HEK293 (cell line): ENCODE results near the gene SZT2.

Experiments used
- GFI1B ChIP-seq: fragments of 450-650 bp; formaldehyde crosslinking; IDR thresholded peaks from 2 replicates; pipeline ENCODE4 v1.5.1; 2016; ENCODE audit warnings: missing biosample characterization, missing genetic modification characterization
- HOXD13 ChIP-seq: sonication (generic); formaldehyde crosslinking; IDR thresholded peaks from 2 replicates; pipeline ENCODE4 v1.8.0; 2022; ENCODE audit warnings: missing genetic modification reagents, borderline replicate concordance
- IKZF3 ChIP-seq: fragments of 450-650 bp; IDR thresholded peaks from 2 replicates; pipeline ENCODE4 v1.5.0; 2018; ENCODE audit warnings: missing biosample characterization, mild to moderate bottlenecking, missing genetic modification characterization, moderate library complexity
- KLF16 ChIP-seq: fragments of 450-650 bp; formaldehyde crosslinking; IDR thresholded peaks from 2 replicates; pipeline ENCODE4 v1.5.1; 2017; ENCODE audit warnings: missing biosample characterization, missing genetic modification characterization
- MYNN ChIP-seq: fragments of 450-650 bp; formaldehyde crosslinking; IDR thresholded peaks from 2 replicates; pipeline ENCODE4 v1.5.1; 2016; ENCODE audit warnings: missing biosample characterization, missing genetic modification characterization, borderline replicate concordance
- PATZ1 ChIP-seq: fragments of 450-650 bp; formaldehyde crosslinking; IDR thresholded peaks from 2 replicates; pipeline ENCODE4 v1.5.1; 2016; ENCODE audit warnings: missing biosample characterization, missing genetic modification characterization
- PRDM10 ChIP-seq: fragments of 450-650 bp; formaldehyde crosslinking; IDR thresholded peaks from 2 replicates; pipeline ENCODE4 v1.5.1; 2016; ENCODE audit warnings: missing biosample characterization, missing genetic modification characterization
- SCRT2 ChIP-seq: fragments of 450-650 bp; formaldehyde crosslinking; IDR thresholded peaks from 2 replicates; pipeline ENCODE4 v1.5.1; 2016; ENCODE audit warnings: missing biosample characterization, missing genetic modification characterization
- TSHZ1 ChIP-seq: fragments of 450-650 bp; formaldehyde crosslinking; IDR thresholded peaks from 2 replicates; pipeline ENCODE4 v1.5.1; 2016; ENCODE audit warnings: missing biosample characterization, missing genetic modification characterization, borderline replicate concordance
- YY2 ChIP-seq: fragments of 450-650 bp; formaldehyde crosslinking; IDR thresholded peaks from 2 replicates; pipeline ENCODE4 v1.5.1; 2016; ENCODE audit warnings: missing biosample characterization, missing genetic modification characterization
- ZFP3 ChIP-seq: fragments of 450-650 bp; formaldehyde crosslinking; IDR thresholded peaks from 2 replicates; pipeline ENCODE4 v1.5.1; 2016; ENCODE audit warnings: low read depth, missing biosample characterization, missing genetic modification characterization
- ZFP37 ChIP-seq: fragments of 450-650 bp; formaldehyde crosslinking; IDR thresholded peaks from 2 replicates; pipeline ENCODE4 v1.5.1; 2016; ENCODE audit warnings: missing biosample characterization, missing genetic modification characterization
- ZNF175 ChIP-seq: fragments of 450-650 bp; formaldehyde crosslinking; IDR thresholded peaks from 2 replicates; pipeline ENCODE4 v1.5.1; 2016; ENCODE audit warnings: missing biosample characterization, missing genetic modification characterization
- ZNF221 ChIP-seq: fragments of 450-650 bp; formaldehyde crosslinking; IDR thresholded peaks from 2 replicates; pipeline ENCODE4 v1.5.1; 2017; ENCODE audit warnings: missing biosample characterization, missing genetic modification characterization, borderline replicate concordance
- ZNF24 ChIP-seq: fragments of 450-650 bp; formaldehyde crosslinking; IDR thresholded peaks from 2 replicates; pipeline ENCODE4 v1.5.1; 2016; ENCODE audit warnings: missing biosample characterization, missing genetic modification characterization
- ZNF311 ChIP-seq: fragments of 450-650 bp; formaldehyde crosslinking; IDR thresholded peaks from 2 replicates; pipeline ENCODE4 v1.5.1; 2017; ENCODE audit warnings: missing biosample characterization, missing genetic modification characterization, borderline replicate concordance
- ZNF501 ChIP-seq: fragments of 450-650 bp; formaldehyde crosslinking; IDR thresholded peaks from 2 replicates; pipeline ENCODE4 v1.5.1; 2016; ENCODE audit warnings: missing biosample characterization, missing genetic modification characterization
- ZNF544 ChIP-seq: fragments of 450-650 bp; formaldehyde crosslinking; IDR thresholded peaks from 2 replicates; pipeline ENCODE4 v1.5.0; 2017; ENCODE audit warnings: missing biosample characterization, missing genetic modification characterization
- ZNF585B ChIP-seq: fragments of 450-650 bp; formaldehyde crosslinking; IDR thresholded peaks from 2 replicates; pipeline ENCODE4 v1.5.1; 2016; ENCODE audit warnings: missing biosample characterization, missing genetic modification characterization
- ZNF610 ChIP-seq: fragments of 450-650 bp; formaldehyde crosslinking; IDR thresholded peaks from 2 replicates; pipeline ENCODE4 v1.5.1; 2016; ENCODE audit warnings: missing biosample characterization, missing genetic modification characterization, borderline replicate concordance
- ZNF623 ChIP-seq: fragments of 450-650 bp; formaldehyde crosslinking; IDR thresholded peaks from 2 replicates; pipeline ENCODE4 v1.5.1; 2016; ENCODE audit warnings: missing biosample characterization, missing genetic modification characterization
- ZNF747 ChIP-seq: fragments of 450-650 bp; formaldehyde crosslinking; IDR thresholded peaks from 2 replicates; pipeline ENCODE4 v1.5.1; 2016; ENCODE audit warnings: missing biosample characterization, missing genetic modification characterization
- ZNF791 ChIP-seq: fragments of 450-650 bp; formaldehyde crosslinking; IDR thresholded peaks from 2 replicates; pipeline ENCODE4 v1.5.1; 2016; ENCODE audit warnings: missing biosample characterization, missing genetic modification characterization
- ZNF792 ChIP-seq: fragments of 450-650 bp; formaldehyde crosslinking; IDR thresholded peaks from 2 replicates; pipeline ENCODE4 v1.5.1; 2016; ENCODE audit warnings: missing biosample characterization, missing genetic modification characterization
- ZSCAN23 ChIP-seq: fragments of 450-650 bp; formaldehyde crosslinking; IDR thresholded peaks from 2 replicates; pipeline ENCODE4 v1.5.1; 2016; ENCODE audit warnings: missing biosample characterization, missing genetic modification characterization
- ZXDB ChIP-seq: fragments of 450-650 bp; formaldehyde crosslinking; IDR thresholded peaks from 2 replicates; pipeline ENCODE4 v1.5.1; 2016; ENCODE audit warnings: missing biosample characterization, missing genetic modification characterization
- TF ChIP-seq, protein P1 (sequence below): sonication (generic); formaldehyde crosslinking; IDR thresholded peaks from 2 replicates; pipeline ENCODE4 v1.8.1; 2022; ENCODE audit warnings: mild to moderate bottlenecking, moderate library complexity, missing genetic modification reagents
- TF ChIP-seq, protein P2 (sequence below): fragments of 450-650 bp; IDR thresholded peaks from 2 replicates; pipeline ENCODE4 v1.5.1; 2018; ENCODE audit warnings: missing biosample characterization, missing genetic modification characterization

SZT2 gene

GRCh38 chr1:43389326-43390313, at the start of gene SZT2, which contains the start of gene MED8 (continued):
- TF ChIP-seq PRDM10 (tag by site-specific recombination) (peak; percentile 58), SCRT2 (peak; percentile 100), ZNF791 (tag by site-specific recombination) (no peak), MYNN (tag by site-specific recombination) (no peak; the same call in 1 of the 2 replicates), ZFP3 (tag by site-specific recombination) (no peak), HOXD13 (CRISPR knock-in tag) (no peak), ZNF544 (tag by site-specific recombination) (no peak), ZNF311 (tag by site-specific recombination) (no peak), ZXDB (tag by site-specific recombination) (peak; percentile 85), TSHZ1 (no peak), IKZF3 (no peak), ZNF585B (tag by site-specific recombination) (no peak), KLF16 (peak; percentile 91), GFI1B (tag by site-specific recombination) (no peak), ZSCAN23 (tag by site-specific recombination) (no peak), ZNF175 (no peak), ZNF610 (tag by site-specific recombination) (peak; percentile 80), ZNF221 (tag by site-specific recombination) (no peak), PATZ1 (peak; percentile 82), YY2 (tag by site-specific recombination) (no peak), ZFP37 (tag by site-specific recombination) (peak; percentile 63; the same call in 1 of the 2 replicates), ZNF747 (tag by site-specific recombination) (no peak), ZNF623 (tag by site-specific recombination) (no peak), ZNF501 (tag by site-specific recombination) (peak; percentile 85), ZNF24 (peak; percentile 47; the same call in 1 of the 2 replicates), ZNF792 (tag by site-specific recombination) (no peak)
- TF ChIP-seq, protein P1, sequence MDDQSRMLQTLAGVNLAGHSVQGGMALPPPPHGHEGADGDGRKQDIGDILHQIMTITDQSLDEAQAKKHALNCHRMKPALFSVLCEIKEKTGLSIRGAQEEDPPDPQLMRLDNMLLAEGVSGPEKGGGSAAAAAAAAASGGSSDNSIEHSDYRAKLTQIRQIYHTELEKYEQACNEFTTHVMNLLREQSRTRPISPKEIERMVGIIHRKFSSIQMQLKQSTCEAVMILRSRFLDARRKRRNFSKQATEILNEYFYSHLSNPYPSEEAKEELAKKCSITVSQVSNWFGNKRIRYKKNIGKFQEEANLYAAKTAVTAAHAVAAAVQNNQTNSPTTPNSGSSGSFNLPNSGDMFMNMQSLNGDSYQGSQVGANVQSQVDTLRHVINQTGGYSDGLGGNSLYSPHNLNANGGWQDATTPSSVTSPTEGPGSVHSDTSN (CRISPR knock-in tag), result no peak
- TF ChIP-seq, protein P2, sequence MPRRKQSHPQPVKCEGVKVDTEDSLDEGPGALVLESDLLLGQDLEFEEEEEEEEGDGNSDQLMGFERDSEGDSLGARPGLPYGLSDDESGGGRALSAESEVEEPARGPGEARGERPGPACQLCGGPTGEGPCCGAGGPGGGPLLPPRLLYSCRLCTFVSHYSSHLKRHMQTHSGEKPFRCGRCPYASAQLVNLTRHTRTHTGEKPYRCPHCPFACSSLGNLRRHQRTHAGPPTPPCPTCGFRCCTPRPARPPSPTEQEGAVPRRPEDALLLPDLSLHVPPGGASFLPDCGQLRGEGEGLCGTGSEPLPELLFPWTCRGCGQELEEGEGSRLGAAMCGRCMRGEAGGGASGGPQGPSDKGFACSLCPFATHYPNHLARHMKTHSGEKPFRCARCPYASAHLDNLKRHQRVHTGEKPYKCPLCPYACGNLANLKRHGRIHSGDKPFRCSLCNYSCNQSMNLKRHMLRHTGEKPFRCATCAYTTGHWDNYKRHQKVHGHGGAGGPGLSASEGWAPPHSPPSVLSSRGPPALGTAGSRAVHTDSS (tag by site-specific recombination), result 0 out of 2 replicates have a peak, but pooled peaks have one; percentile 8
